ENCODE results near the gene C1QC. TPM values are rescaled to one million over a fixed set of nuclear protein-coding genes. Genes with fewer than 3 reads are reported as not detected.

C1QC gene
- total RNA-seq, 1 experiment from 2014 or later, result 0.59 TPM

GRCh38 chr1:22637907-22638445 is 5.5 kb upstream of the C1QC start:
- DNase-seq (ENCODE audit: low read depth, low spot score) (no peak), ATAC-seq (no peak)
- no peak overlapping the region for H3K27ac ChIP-seq (ENCODE audit: low read depth, low read length)
- intact Hi-C loops (cut with micrococcal nuclease), result no loop called here
- H3K36me3 ChIP-seq (ENCODE audit: control insufficient read depth in 1 of 2, insufficient read depth in 2 of 2, low read length in 2 of 2), result no peaks in the 10 kb centered on the region
- no TSS peak for BruUV-seq (replicated peaks)
- H3K79me2 ChIP-seq (ENCODE audit: insufficient read depth, low read length), result no peaks in the 10 kb centered on the region
- no peak overlapping the region for H2AFZ ChIP-seq (ENCODE audit: low read depth, low read length, poor library complexity, severe bottlenecking)
- no peak for TF ChIP-seq EGR1 (IDR thresholded peaks at IDR 0.05; ENCODE audit: low read depth)
- TF ChIP-seq SP1 (IDR thresholded peaks at IDR 0.05; ENCODE audit: low read depth), result no peak
- no peak for TF ChIP-seq CTCF (IDR thresholded peaks at IDR 0.05 in 2 of 3, conservative IDR thresholded peaks at IDR 0.05 in 1 of 3; ENCODE audit: borderline replicate concordance in 1 of 3, insufficient read depth in 1 of 3, low read depth in 2 of 3, low read length in 2 of 3)
- TF ChIP-seq YY1 (IDR thresholded peaks at IDR 0.05; ENCODE audit: extremely low read depth, insufficient replicate concordance, low read depth, low read length), result no peak
- TF ChIP-seq ATF3 (IDR thresholded peaks at IDR 0.05), result no peak
- H3K4me3 ChIP-seq (replicated peaks in 1 of 2; ENCODE audit: low read depth in 1 of 2, low read length in 2 of 2), result no peak overlapping the region
- CTCF ChIA-PET, result no interaction called here
- no peaks in the 10 kb centered on the region for H3K9me2 ChIP-seq (ENCODE audit: insufficient read depth)
- RAD21 ChIA-PET (ENCODE audit: low non-redundant PET in 1 of 2, low total read pairs in 2 of 2, uncharacterized antibody in 2 of 2, unreplicated experiment in 2 of 2), result no interaction called here
- POLR2A ChIA-PET, result no interaction called here
- H3K4me2 ChIP-seq (ENCODE audit: low read length), result no peak overlapping the region
- H4K20me1 ChIP-seq (ENCODE audit: insufficient read depth), result no peaks in the 10 kb centered on the region
- peaks cover 10% of the 10 kb centered on the region; the same call in 1 of the 2 replicates for H3K27me3 ChIP-seq (ENCODE audit: insufficient read depth, low read length)
- no peaks in the 10 kb centered on the region for H3K4me1 ChIP-seq (ENCODE audit: control insufficient read depth in 1 of 2, insufficient read depth in 2 of 2, low read length in 2 of 2)
- no peak overlapping the region for H3K9ac ChIP-seq (ENCODE audit: low read length)
- H3K9me3 ChIP-seq (ENCODE audit: control insufficient read depth in 1 of 2, insufficient read depth in 1 of 2, low read depth in 1 of 2, low read length in 2 of 2), result no peaks in the 10 kb centered on the region

GRCh38 chr1:22638476-22639234 is 4.8 kb upstream of the C1QC start:
- H3K4me2 ChIP-seq (ENCODE audit: low read length), result no peak overlapping the region
- DNase-seq (ENCODE audit: low read depth, low spot score), result no peak
- intact Hi-C loops (cut with micrococcal nuclease), result no loop called here
- no peak overlapping the region for H2AFZ ChIP-seq (ENCODE audit: low read depth, low read length, poor library complexity, severe bottlenecking)
- H3K27ac ChIP-seq (ENCODE audit: low read depth, low read length), result no peak overlapping the region
- H3K4me3 ChIP-seq (replicated peaks in 1 of 2; ENCODE audit: low read depth in 1 of 2, low read length in 2 of 2), result no peak overlapping the region
- BruUV-seq (replicated peaks), result no TSS peak
- H3K4me1 ChIP-seq (ENCODE audit: control insufficient read depth in 1 of 2, insufficient read depth in 2 of 2, low read length in 2 of 2), result no peaks in the 10 kb centered on the region
- no peaks in the 10 kb centered on the region for H3K79me2 ChIP-seq (ENCODE audit: insufficient read depth, low read length)
- no peak for ATAC-seq
- peaks cover 4% of the 10 kb centered on the region; the same call in 1 of the 2 replicates for H3K27me3 ChIP-seq (ENCODE audit: insufficient read depth, low read length)
- ChIA-PET CTCF (interaction anchor here (1.0 kb wide), 1 partner anchor 217 kb away, joined by 3 read pairs; no protein-coding TSS in a partner anchor), POLR2A (no interaction called here), RAD21 (ENCODE audit: low non-redundant PET in 1 of 2, low total read pairs in 2 of 2, uncharacterized antibody in 2 of 2, unreplicated experiment in 2 of 2) (no interaction called here)
- no peaks in the 10 kb centered on the region for H3K9me2 ChIP-seq (ENCODE audit: insufficient read depth)
- H4K20me1 ChIP-seq (ENCODE audit: insufficient read depth), result no peaks in the 10 kb centered on the region
- H3K9ac ChIP-seq (ENCODE audit: low read length), result no peak overlapping the region
- H3K36me3 ChIP-seq (ENCODE audit: control insufficient read depth in 1 of 2, insufficient read depth in 2 of 2, low read length in 2 of 2), result no peaks in the 10 kb centered on the region
- H3K9me3 ChIP-seq (ENCODE audit: control insufficient read depth in 1 of 2, insufficient read depth in 1 of 2, low read depth in 1 of 2, low read length in 2 of 2), result no peaks in the 10 kb centered on the region
- TF ChIP-seq RAD21 (IDR thresholded peaks at IDR 0.05; ENCODE audit: low read depth) (no peak), EGR1 (IDR thresholded peaks at IDR 0.05; ENCODE audit: low read depth) (no peak), CEBPB (IDR thresholded peaks at IDR 0.05; ENCODE audit: low read depth) (no peak), TCF7L2 (IDR thresholded peaks at IDR 0.05; ENCODE audit: borderline replicate concordance, extremely low read depth, insufficient read depth, insufficient read length) (no peak), MAX (IDR thresholded peaks at IDR 0.05) (no peak), POLR2AphosphoS5 (IDR thresholded peaks at IDR 0.05; ENCODE audit: low read depth, low read length) (no peak), EZH2phosphoT487 (IDR thresholded peaks at IDR 0.05; ENCODE audit: borderline replicate concordance) (no peak), ELF1 (IDR thresholded peaks at IDR 0.05; ENCODE audit: borderline replicate concordance, low read depth) (no peak), ZFX (IDR thresholded peaks at IDR 0.05) (no peak), YY1 (IDR thresholded peaks at IDR 0.05; ENCODE audit: extremely low read depth, insufficient replicate concordance, low read depth, low read length) (no peak)
